Adrenal gland (tissue), 5 donors: ENCODE measurements around the gene FBLN5.

Source experiments
- CTCF ChIP-seq, 6 experiments: fragments of 450-650 bp in 4 of 6; fragments of 200-600 bp in 2 of 6; sonication (generic) in 1 of 6; IDR thresholded peaks; 1 replicate in 5 of 6; 2 replicates in 1 of 6; pipeline versions ENCODE4 v1.5.1 to v1.8.0; 2016 to 2021; ENCODE audit warnings: antibody characterized with exemption in 6 of 6, mild to moderate bottlenecking in 2 of 6, moderate library complexity in 1 of 6
- POLR2A ChIP-seq, 2 donors: fragments of 450-650 bp; IDR thresholded peaks; one replicate each; pipeline ENCODE4 v1.6.1; 2017; ENCODE audit warnings: antibody characterized with exemption in 2 of 2, mild to moderate bottlenecking in 2 of 2, moderate library complexity in 1 of 2
- donor health status: DM: no; HTN: no; CAD: no.

DNA sequence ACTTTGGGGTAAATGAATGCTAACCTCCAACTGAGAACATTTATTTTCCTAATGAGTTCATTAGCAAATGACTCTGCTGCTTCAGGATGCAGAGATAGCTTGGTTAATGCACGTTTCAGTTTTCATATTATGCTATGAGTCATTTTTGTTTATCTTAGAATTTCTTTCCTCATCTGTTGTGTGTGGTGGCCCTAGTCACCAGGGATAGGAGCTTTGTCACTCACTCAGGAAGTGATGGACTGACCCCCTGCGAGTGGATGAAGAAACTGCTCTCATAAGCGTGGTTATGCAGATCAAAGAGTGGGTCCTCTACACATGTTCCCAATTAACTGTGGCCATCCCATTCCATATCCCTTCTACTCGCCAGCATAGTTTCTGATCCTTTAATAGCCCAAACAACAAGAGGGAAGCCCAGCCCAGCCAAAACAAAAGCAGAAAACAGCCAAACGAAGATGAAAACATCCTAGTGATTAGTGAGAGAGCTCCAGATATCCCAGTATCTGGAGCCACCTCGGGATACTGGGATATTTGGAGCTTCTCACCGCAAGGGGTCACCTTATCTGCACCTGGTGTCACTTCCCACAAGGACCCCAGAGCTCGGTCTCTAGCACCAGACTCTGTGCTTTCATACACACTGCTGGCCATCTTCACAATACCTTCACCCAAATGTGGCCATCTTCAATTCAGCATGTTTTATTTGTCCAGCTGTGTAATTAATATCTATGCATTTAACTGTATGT is 88.8 kb downstream of the FBLN5 start:
- TF ChIP-seq CTCF (IDR thresholded peaks at IDR 0.05), result no peak
- TF ChIP-seq POLR2A (IDR thresholded peaks at IDR 0.05), result no peak
